Cardiac fibroblast (primary cell): ENCODE results near the gene DUSP15.

Experiments
- DNase-seq, 2 donors: peaks; one replicate each; pipeline versions ENCODE4 v3.0.0 to v3.0.0-alpha.2; 2010; ENCODE audit warnings: low read depth in 2 of 2
- H3K4me3 ChIP-seq, 2 donors: replicated peaks in 1 of 2; 1 replicate in 1 of 2; 2 replicates in 1 of 2; pipeline ENCODE4 v1.5.1; 2011; ENCODE audit warnings: low read depth in 2 of 2, low read length in 2 of 2, mild to moderate bottlenecking in 2 of 2, moderate library complexity in 1 of 2
- CTCF ChIP-seq: IDR thresholded peaks from one replicate; pipeline ENCODE4 v1.5.1; 2011; ENCODE audit warnings: low read depth, mild to moderate bottlenecking, low read length, inconsistent platforms

DUSP15 gene

GRCh38 chr20:31914170-31914569, 43.8 kb upstream of the DUSP15 start:
- TF ChIP-seq CTCF, result no peak
- no peak overlapping the region for H3K4me3 ChIP-seq
- no peak for DNase-seq

GRCh38 chr20:31913431-31914157, 43.3 kb upstream of the DUSP15 start:
- DNase-seq, result no peak

GRCh38 chr20:31910071-31910803, 39.9 kb upstream of the DUSP15 start:
- no peak for DNase-seq
- H3K4me3 ChIP-seq, result no peak overlapping the region
- no peak for TF ChIP-seq CTCF

More at GRCh38 chr20:31913431-31914157, 43.3 kb upstream of the DUSP15 start:
- no peak overlapping the region for H3K4me3 ChIP-seq
- TF ChIP-seq CTCF, result no peak

GRCh38 chr20:31909253-31910070, 39.1 kb upstream of the DUSP15 start:
- DNase-seq, result no peak

GRCh38 chr20:31908424-31908823, 38.1 kb upstream of the DUSP15 start:
- H3K4me3 ChIP-seq, result no peak overlapping the region
- no peak for DNase-seq
- TF ChIP-seq CTCF, result no peak

More at GRCh38 chr20:31909253-31910070, 39.1 kb upstream of the DUSP15 start:
- no peak for TF ChIP-seq CTCF
- no peak overlapping the region for H3K4me3 ChIP-seq

GRCh38 chr20:31908016-31908415, 37.7 kb upstream of the DUSP15 start:
- no peak for DNase-seq
- TF ChIP-seq CTCF, result no peak
- no peak overlapping the region for H3K4me3 ChIP-seq
